SH-SY5Y (cell line): Measurements from ENCODE around the gene A2ML1.

ENCODE experiments used
- GATA2 ChIP-seq: IDR thresholded peaks from 2 replicates; pipeline ENCODE4 v1.6.1; 2011; ENCODE audit warnings: mild to moderate bottlenecking, low read depth, low read length
- GATA3 ChIP-seq: IDR thresholded peaks from 2 replicates; pipeline ENCODE4 v1.6.1; 2011; ENCODE audit warnings: low read depth, mild to moderate bottlenecking, low read length, moderate library complexity

DNA sequence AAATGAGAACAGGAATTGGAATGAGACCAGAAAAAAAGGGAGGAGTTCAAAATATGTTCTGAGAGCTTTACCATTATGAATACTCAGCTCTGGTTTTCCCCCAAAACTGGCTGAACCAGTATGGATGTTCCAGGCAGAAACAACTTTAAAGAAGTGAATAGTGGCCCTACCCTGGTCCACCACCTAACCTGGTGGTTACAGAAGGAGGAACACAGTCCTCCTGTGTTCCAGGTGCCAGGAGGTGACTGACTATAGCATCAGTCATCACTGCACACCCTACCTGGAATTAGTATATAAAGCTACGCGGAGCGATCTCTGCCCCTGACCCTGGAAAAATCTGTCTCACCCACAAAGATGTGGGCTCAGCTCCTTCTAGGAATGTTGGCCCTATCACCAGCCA, at the start of gene A2ML1:
- TF ChIP-seq GATA2, result no peak
- TF ChIP-seq GATA3, result no peak
